ENCODE data around the gene WASF3.
"Not testable (repeated sequence)": the region's sequence is repeated elsewhere in the genome, so short reads cannot be mapped to it uniquely, and the experiment has no call there.

The WASF3 gene

GRCh38 chr13:26623125-26623524 lies 65.6 kb downstream of the WASF3 start:
- no peak for DNase-seq (ENCODE audit: low read depth, low spot score)
- no peak overlapping the region for H3K4me3 ChIP-seq (ENCODE audit: low read depth, low read length)
- in situ Hi-C loops (cut with HindIII; ENCODE audit: low sequenced_read_pairs) = no loop called here
- TF ChIP-seq CTCF (IDR thresholded peaks at IDR 0.05; ENCODE audit: low read depth, low read length) = no peak

- in situ Hi-C loops (cut with HindIII; ENCODE audit: low sequenced_read_pairs) = no loop called here
- no peak for DNase-seq (ENCODE audit: low read depth, low spot score)
- H3K4me3 ChIP-seq (ENCODE audit: low read depth, low read length) = no peak overlapping the region
- TF ChIP-seq CTCF (IDR thresholded peaks at IDR 0.05; ENCODE audit: low read depth, low read length) = no peak
These were observed 67.1 kb downstream of the WASF3 start for GRCh38 chr13:26624572-26624971.

- no peak overlapping the region for H3K4me3 ChIP-seq (ENCODE audit: low read depth, low read length)
- DNase-seq (ENCODE audit: low read depth, low spot score) = no peak
- in situ Hi-C loops (cut with HindIII; ENCODE audit: low sequenced_read_pairs) = no loop called here
- no peak for TF ChIP-seq CTCF (IDR thresholded peaks at IDR 0.05; ENCODE audit: low read depth, low read length)
These were observed 68.8 kb downstream of the WASF3 start for GRCh38 chr13:26626271-26626670.

GRCh38 chr13:26628706-26629105 lies 71.2 kb downstream of the WASF3 start:
- in situ Hi-C loops (cut with HindIII; ENCODE audit: low sequenced_read_pairs) = no loop called here
- H3K4me3 ChIP-seq (ENCODE audit: low read depth, low read length) = no peak overlapping the region
- TF ChIP-seq CTCF (IDR thresholded peaks at IDR 0.05; ENCODE audit: low read depth, low read length) = peak; percentile 15
- DNase-seq (ENCODE audit: low read depth, low spot score) = peak; percentile 19

GRCh38 chr13:26629260-26629825 lies 71.9 kb downstream of the WASF3 start:
- in situ Hi-C loops (cut with HindIII; ENCODE audit: low sequenced_read_pairs) = no loop called here
- no peak for TF ChIP-seq CTCF (IDR thresholded peaks at IDR 0.05; ENCODE audit: low read depth, low read length)
- DNase-seq (ENCODE audit: low read depth, low spot score) = no peak
- no peak overlapping the region for H3K4me3 ChIP-seq (ENCODE audit: low read depth, low read length)

- in situ Hi-C loops (cut with HindIII; ENCODE audit: low sequenced_read_pairs); DNase-seq (ENCODE audit: low read depth, low spot score); H3K4me3 ChIP-seq (ENCODE audit: low read depth, low read length): not testable (repeated sequence)
These were observed 78.2 kb downstream of the WASF3 start for GRCh38 chr13:26635634-26636033.

- H3K4me3 ChIP-seq (ENCODE audit: low read depth, low read length); DNase-seq (ENCODE audit: low read depth, low spot score); in situ Hi-C loops (cut with HindIII; ENCODE audit: low sequenced_read_pairs): not testable (repeated sequence)
These were observed 78.6 kb downstream of the WASF3 start for GRCh38 chr13:26636073-26636472.

- in situ Hi-C loops (cut with HindIII; ENCODE audit: low sequenced_read_pairs) = no loop called here
- no peak for TF ChIP-seq CTCF (IDR thresholded peaks at IDR 0.05; ENCODE audit: low read depth, low read length)
- no peak overlapping the region for H3K4me3 ChIP-seq (ENCODE audit: low read depth, low read length)
These were observed 89.1 kb downstream of the WASF3 start for GRCh38 chr13:26646603-26647002.

More at GRCh38 chr13:26646603-26647002, 89.1 kb downstream of the WASF3 start:
- no peak for DNase-seq (ENCODE audit: low read depth, low spot score)

Data from astrocyte of the spinal cord (primary cell).